ENCODE results near the gene DCTPP1.
A peak's percentile ranks its signal among the peaks of the same experiment; 100 is the strongest.

The DCTPP1 gene

GRCh38 chr16:30381291-30382041 is 48.4 kb downstream of the DCTPP1 start:
- H3K36me3 ChIP-seq (ENCODE audit: control insufficient read depth in 2 of 2, insufficient read depth in 1 of 2, low read length in 2 of 2): peaks cover 0 to 8% of the 10 kb centered on the region in 2 experiments; a peak in 1 of 3 replicates
- CTCF ChIA-PET: interaction anchor here (1.8 kb wide), 1 partner anchor 11 kb away, joined by 5 read pairs; the partner anchor contains the start of gene TBC1D10B
- H3K27ac ChIP-seq (ENCODE audit: extremely low read depth, low read depth, low read length): 0 out of 2 replicates have a peak overlapping the region, but pooled peaks have one; percentile 7
- H3K4me3 ChIP-seq (ENCODE audit: low read depth, low read length): no peak overlapping the region
- POLR2A ChIA-PET: interaction anchor here (0.7 to 5.0 kb wide), 3 partner anchors 11 to 21 kb away, joined by 5 to 30 read pairs (median 12); partner anchors contain the start of genes TBC1D10B and ZNF48
- no peaks in the 10 kb centered on the region for H3K4me1 ChIP-seq (ENCODE audit: control insufficient read depth, insufficient read depth, low read length)
- no peaks in the 10 kb centered on the region for H3K9me3 ChIP-seq (ENCODE audit: control insufficient read depth, insufficient read depth, low read depth, low read length)
- TF ChIP-seq ZNF692 (tag by site-specific recombination; IDR thresholded peaks at IDR 0.05): peak; percentile 47; the same call in 1 of the 2 replicates
- no peak for TF ChIP-seq ZNF416 (tag by site-specific recombination; IDR thresholded peaks at IDR 0.05)
- TF ChIP-seq ZNF112 (tag by site-specific recombination; IDR thresholded peaks at IDR 0.05): no peak
- no peak for TF ChIP-seq ZNF148 (tag by site-specific recombination; IDR thresholded peaks at IDR 0.05; ENCODE audit: borderline replicate concordance)
- no peak for TF ChIP-seq ZBTB8A (tag by site-specific recombination; IDR thresholded peaks at IDR 0.05)
- TF ChIP-seq ZNF629 (tag by site-specific recombination; IDR thresholded peaks at IDR 0.05): peak; percentile 50; the same call in 1 of the 2 replicates
- TF ChIP-seq ZNF544 (tag by site-specific recombination; IDR thresholded peaks at IDR 0.05): no peak
- TF ChIP-seq YY2 (tag by site-specific recombination; IDR thresholded peaks at IDR 0.05): no peak
- peak; percentile 80 for TF ChIP-seq OSR2 (tag by site-specific recombination; IDR thresholded peaks at IDR 0.05)
- no peak for TF ChIP-seq ZNF426 (tag by site-specific recombination; IDR thresholded peaks at IDR 0.05)
- TF ChIP-seq ZNF561 (tag by site-specific recombination; IDR thresholded peaks at IDR 0.05; ENCODE audit: borderline replicate concordance): 0 out of 2 replicates have a peak, but pooled peaks have one; percentile 18
- no peak for TF ChIP-seq ZNF19 (tag by site-specific recombination; IDR thresholded peaks at IDR 0.05; ENCODE audit: low read depth)
- no peak for TF ChIP-seq PRDM6 (tag by site-specific recombination; IDR thresholded peaks at IDR 0.05)
- TF ChIP-seq PATZ1 (tag by site-specific recombination; IDR thresholded peaks at IDR 0.05): peak; percentile 85
- TF ChIP-seq KLF7 (tag by site-specific recombination; IDR thresholded peaks at IDR 0.05; ENCODE audit: borderline replicate concordance): no peak
- TF ChIP-seq AEBP2 (tag by site-specific recombination; IDR thresholded peaks at IDR 0.05; ENCODE audit: borderline replicate concordance): no peak
- TF ChIP-seq ZNF792 (tag by site-specific recombination; IDR thresholded peaks at IDR 0.05): no peak
- peak; percentile 22; the same call in 1 of the 2 replicates for TF ChIP-seq INSM2 (tag by site-specific recombination; IDR thresholded peaks at IDR 0.05)
- TF ChIP-seq BCL11A (tag by site-specific recombination; IDR thresholded peaks at IDR 0.05; ENCODE audit: low read depth): peak; percentile 98
- no peak for TF ChIP-seq ZNF513 (tag by site-specific recombination; IDR thresholded peaks at IDR 0.05)
- TF ChIP-seq ZBTB21 (tag by site-specific recombination; IDR thresholded peaks at IDR 0.05): no peak
- TF ChIP-seq MYNN (tag by site-specific recombination; IDR thresholded peaks at IDR 0.05; ENCODE audit: borderline replicate concordance): no peak
- no peak for TF ChIP-seq ZNF132 (tag by site-specific recombination; IDR thresholded peaks at IDR 0.05; ENCODE audit: borderline replicate concordance)
- 0 out of 2 replicates have a peak, but pooled peaks have one; percentile 33 for TF ChIP-seq ZNF76 (tag by site-specific recombination; IDR thresholded peaks at IDR 0.05; ENCODE audit: borderline replicate concordance, low read depth)
